Upper lobe of right lung (tissue), 1 donor: ENCODE measurements around the gene CCNB2. TPM values are rescaled to one million over a fixed set of nuclear protein-coding genes. Genes with fewer than 3 reads are reported as not detected.

ENCODE experiments used
- ATAC-seq: fragments of 200-7000 bp; cut with Tn5 transposase; one replicate; pipeline ENCODE4 v1.9.1; 2020; ENCODE audit warnings: mild to moderate bottlenecking, moderate library complexity
- DNase-seq: peaks from one replicate; pipeline ENCODE4 v3.0.0-alpha.2; 2020
- H3K27ac ChIP-seq: fragments of 200-600 bp; one replicate; pipeline ENCODE4 v1.8.0; 2022
- H3K27me3 ChIP-seq: fragments of 200-600 bp; one replicate; pipeline ENCODE4 v1.8.0; 2022; ENCODE audit warnings: mild to moderate bottlenecking
- H3K36me3 ChIP-seq: fragments of 200-600 bp; one replicate; pipeline ENCODE4 v1.8.0; 2022
- H3K4me1 ChIP-seq: fragments of 200-600 bp; one replicate; pipeline ENCODE4 v1.8.0; 2022
- H3K4me3 ChIP-seq: fragments of 200-600 bp; one replicate; pipeline ENCODE4 v1.8.0; 2022; ENCODE audit warnings: mild to moderate bottlenecking
- H3K9me3 ChIP-seq: fragments of 200-600 bp; one replicate; pipeline ENCODE4 v1.8.0; 2022
- CTCF ChIP-seq: fragments of 200-600 bp; IDR thresholded peaks from one replicate; pipeline ENCODE4 v1.8.0; 2022; ENCODE audit warnings: antibody characterized with exemption
- intact Hi-C: fragments of 100-400 bp; cut with DNase I; formaldehyde crosslinking; loops from one replicate; pipeline ENCODE4 v1.11.0; 2022
- total RNA-seq: library from RNA; stranded (reverse); fragmentation: NEBNext Ultra II Directional; extraction: Animal tissue kit (Norgen Biotek cat#: 25700); gene quantifications from one replicate; pipeline ENCODE4 v1.2.1, GENCODE V29; 2021
- donor health status: DM: no; HTN: yes; CAD: no; lungs with severe emphysema.

Gene CCNB2
- total RNA-seq, 1 donor from 2014 or later = 1.7 TPM

GRCh38 chr15:59168536-59168935 is 63.6 kb downstream of the CCNB2 start:
- H3K27me3 ChIP-seq = no peaks in the 10 kb centered on the region
- peaks cover 10% of the 10 kb centered on the region for H3K36me3 ChIP-seq
- ATAC-seq (peak; percentile 47), DNase-seq (peak; percentile 51)
- H3K27ac ChIP-seq = peak overlapping the region; percentile 59
- H3K4me3 ChIP-seq = no peak overlapping the region
- H3K4me1 ChIP-seq = peaks cover 15% of the 10 kb centered on the region
- TF ChIP-seq CTCF = no peak
- H3K9me3 ChIP-seq = no peaks in the 10 kb centered on the region
- intact Hi-C loops = no loop called here

GRCh38 chr15:59169251-59169708 is 64.3 kb downstream of the CCNB2 start:
- DNase-seq = no peak
- no peaks in the 10 kb centered on the region for H3K27me3 ChIP-seq
- no peak overlapping the region for H3K4me3 ChIP-seq
- H3K36me3 ChIP-seq = peaks cover 10% of the 10 kb centered on the region
- no peak for TF ChIP-seq CTCF
- peak; percentile 49 for ATAC-seq
- intact Hi-C loops = no loop called here
- H3K27ac ChIP-seq = peak overlapping the region; percentile 59
- no peaks in the 10 kb centered on the region for H3K9me3 ChIP-seq
- peaks cover 15% of the 10 kb centered on the region for H3K4me1 ChIP-seq

- Histone ChIP-seq H3K27me3 (no peaks in the 10 kb centered on the region), H3K27ac (peak overlapping the region; percentile 52), H3K9me3 (no peaks in the 10 kb centered on the region), H3K4me1 (peaks cover 25% of the 10 kb centered on the region), H3K36me3 (peaks cover 10% of the 10 kb centered on the region), H3K4me3 (no peak overlapping the region)
- DNase-seq = peak; percentile 65
- no peak for ATAC-seq
- intact Hi-C loops = no loop called here
- TF ChIP-seq CTCF = no peak
Observed at GRCh38 chr15:59170295-59171066, 65.5 kb downstream of the CCNB2 start.

- ATAC-seq = no peak
- no peak for TF ChIP-seq CTCF
- peak; percentile 44 for DNase-seq
- H3K9me3 ChIP-seq = no peaks in the 10 kb centered on the region
- peaks cover 24% of the 10 kb centered on the region for H3K4me1 ChIP-seq
- no peaks in the 10 kb centered on the region for H3K27me3 ChIP-seq
- peaks cover 10% of the 10 kb centered on the region for H3K36me3 ChIP-seq
- intact Hi-C loops = no loop called here
- no peak overlapping the region for H3K4me3 ChIP-seq
- no peak overlapping the region for H3K27ac ChIP-seq
Observed at GRCh38 chr15:59171067-59171397, 66.1 kb downstream of the CCNB2 start.

GRCh38 chr15:59172289-59172901 is 67.4 kb downstream of the CCNB2 start:
- Histone ChIP-seq H3K9me3 (no peaks in the 10 kb centered on the region), H3K27ac (no peak overlapping the region), H3K4me3 (no peak overlapping the region), H3K27me3 (no peaks in the 10 kb centered on the region), H3K4me1 (peaks cover 14% of the 10 kb centered on the region), H3K36me3 (peaks cover 10% of the 10 kb centered on the region)
- ATAC-seq (no peak), DNase-seq (no peak)
- intact Hi-C loops = no loop called here
- TF ChIP-seq CTCF = no peak
